HG02798 (cell line): ENCODE results near the gene OR9A4.

Experiments
- ATAC-seq: cut with Tn5 transposase; IDR thresholded peaks from one replicate; pipeline ENCODE4 v1.9.1; 2021; ENCODE audit warnings: mild to moderate bottlenecking; ENCODE audit not compliant: unreplicated experiment, poor library complexity

The OR9A4 gene

DNA sequence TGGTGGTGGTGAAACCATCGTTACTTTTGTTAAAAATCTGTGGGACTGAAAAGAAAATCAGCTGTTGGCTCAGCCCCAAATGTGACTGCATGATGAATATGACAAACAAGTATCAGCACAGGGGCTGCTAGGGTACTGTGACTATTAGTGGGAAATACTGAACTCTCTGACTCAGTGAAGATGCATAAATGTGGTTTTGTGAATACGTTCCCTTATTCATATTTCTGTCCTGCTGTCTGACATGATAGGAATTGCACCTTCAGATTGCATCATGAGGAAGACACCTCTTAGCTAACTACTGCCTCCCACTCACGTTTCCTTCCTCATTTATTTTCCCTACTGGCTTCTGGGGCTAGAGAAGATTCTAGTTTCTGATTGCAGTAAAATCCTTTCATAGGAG lies 29.2 kb downstream of the OR9A4 start:
- ATAC-seq = no peak

DNA sequence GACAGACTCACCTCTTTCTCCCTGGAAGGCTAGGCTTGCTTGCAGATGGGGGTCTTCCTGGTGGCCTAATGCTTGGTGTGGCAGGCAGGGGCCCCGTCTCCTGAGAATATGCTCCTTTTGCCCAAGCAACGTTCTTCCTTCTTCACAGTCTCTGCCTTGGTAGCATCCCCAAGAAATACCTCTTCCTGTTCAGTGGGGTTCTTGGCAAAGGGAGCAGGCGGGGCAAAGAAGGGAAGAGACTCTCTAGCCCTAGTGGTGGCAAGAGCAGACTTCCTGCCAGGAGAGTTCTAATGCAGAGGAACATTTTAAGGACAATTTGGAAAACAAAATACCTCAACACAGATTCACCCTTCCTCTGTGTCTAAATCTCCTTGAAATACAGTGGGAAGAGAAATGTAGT lies 30.6 kb downstream of the OR9A4 start, which contains the start of gene CLEC5A:
CLEC5A (minus strand) TSS at position 179 of the 400 bp plus-strand sequence. CDS start 682 bp downstream, outside the sequence.
- no peak for ATAC-seq

DNA sequence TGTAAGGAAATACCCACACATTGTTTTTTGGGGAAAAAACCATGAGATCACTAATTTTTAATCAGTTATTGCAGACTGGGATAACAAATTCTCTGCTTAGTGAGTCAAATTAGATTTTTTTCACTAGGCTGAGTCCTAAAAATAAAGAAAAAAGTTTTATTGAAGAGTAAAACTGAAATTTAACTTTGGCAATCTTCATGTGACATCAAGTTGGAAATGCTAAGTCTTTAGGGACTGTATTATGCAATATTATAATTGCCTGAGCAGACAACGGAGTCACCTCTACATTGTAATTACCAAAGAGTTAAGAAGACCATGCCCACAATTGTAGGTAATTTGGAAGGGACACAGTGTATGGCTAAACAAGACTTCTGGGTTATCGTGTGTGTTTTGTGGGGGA lies 32.8 kb downstream of the OR9A4 start:
- ATAC-seq = no peak

DNA sequence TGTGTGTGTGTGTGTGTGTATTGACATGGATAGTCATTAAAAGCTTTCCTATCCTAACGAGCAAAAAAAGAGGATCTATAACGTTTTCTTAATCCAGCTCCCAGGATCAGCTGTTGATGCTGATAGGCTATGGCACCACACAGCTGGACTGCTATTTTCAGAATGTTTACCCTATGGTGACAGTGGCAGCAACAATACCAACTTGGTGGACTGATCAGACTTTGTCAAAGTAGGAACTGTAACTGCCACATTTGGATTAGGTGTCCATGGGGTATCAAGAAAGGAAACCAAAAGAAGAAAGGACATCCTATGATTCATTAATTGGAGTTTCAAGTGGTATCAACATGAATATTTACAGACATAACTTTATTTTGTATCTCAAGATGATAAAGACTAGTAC lies 33.3 kb downstream of the OR9A4 start:
- no peak for ATAC-seq

DNA sequence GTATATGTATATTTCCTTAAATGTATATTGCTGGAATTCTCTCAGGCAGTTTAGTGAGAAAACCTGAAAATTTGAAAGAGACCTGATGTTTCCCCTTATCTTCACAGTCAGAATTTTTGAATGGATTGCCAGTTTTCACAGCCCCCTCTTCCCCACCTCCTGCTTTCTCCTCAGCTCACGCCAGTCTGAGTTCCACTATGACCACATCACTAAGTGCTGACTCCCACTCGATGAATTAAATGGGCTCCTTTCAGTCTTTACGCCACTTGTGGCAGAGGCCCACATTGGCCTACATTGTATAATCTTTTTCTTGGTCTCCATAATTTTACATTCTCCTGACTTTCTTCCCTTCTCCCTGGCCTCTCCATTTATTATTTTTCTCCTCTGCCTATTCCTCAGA lies 33.7 kb downstream of the OR9A4 start:
- ATAC-seq = no peak

DNA sequence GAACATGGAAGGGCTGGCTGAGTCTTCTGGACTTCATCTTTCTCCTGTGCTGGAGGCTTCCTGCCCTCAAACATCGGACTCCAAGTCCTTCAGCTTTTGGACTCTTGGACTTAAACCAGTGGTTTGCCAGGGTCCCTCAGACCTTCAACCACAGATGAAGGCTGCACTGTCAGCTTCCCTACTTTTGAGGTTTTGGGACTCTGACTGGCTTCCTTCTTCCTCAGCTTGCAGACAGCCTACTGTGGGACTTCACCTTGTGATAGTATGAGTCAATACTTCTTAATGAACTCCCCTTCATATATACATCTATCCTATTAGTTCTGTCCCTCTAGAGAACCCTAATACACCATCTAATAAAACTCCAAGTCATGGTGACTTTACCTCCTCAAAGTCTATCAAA lies 34.6 kb downstream of the OR9A4 start:
- no peak for ATAC-seq

DNA sequence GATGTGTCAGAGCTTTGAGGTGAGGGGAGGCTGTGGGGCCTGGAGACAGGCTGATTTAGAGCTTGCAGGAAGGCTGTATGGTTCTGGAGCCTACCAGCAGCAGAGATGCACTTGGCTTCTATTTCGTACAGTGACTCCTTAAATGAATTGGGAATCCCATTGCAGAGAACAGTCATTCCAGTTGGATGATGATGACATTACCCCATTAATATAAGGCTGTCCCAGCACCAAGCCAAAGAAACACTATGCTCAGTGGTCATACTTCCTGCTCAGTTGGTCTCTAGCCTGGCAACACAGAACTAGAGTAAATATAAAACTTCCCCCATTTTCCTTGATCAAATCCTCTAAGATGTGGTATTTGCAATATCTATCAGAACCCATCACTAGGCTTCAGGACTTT lies 36.3 kb downstream of the OR9A4 start:
- no peak for ATAC-seq

DNA sequence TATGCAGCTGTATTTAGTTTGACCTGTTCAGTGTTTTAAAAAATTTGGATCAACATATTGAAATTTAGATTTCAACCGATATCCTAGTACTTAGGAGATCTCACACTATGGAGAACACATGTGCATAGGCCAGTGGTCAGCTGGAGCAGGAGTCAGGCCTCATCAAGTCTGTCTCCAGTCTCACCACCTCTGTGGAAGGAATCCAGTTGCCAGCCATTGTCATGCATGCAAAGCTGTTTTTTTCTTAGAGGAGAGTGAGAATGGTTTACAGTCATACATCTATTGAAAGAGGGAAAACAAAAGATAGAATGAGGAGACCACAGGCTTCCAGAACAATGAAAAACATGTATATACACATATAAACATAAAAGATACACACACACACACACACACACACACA lies 38.1 kb downstream of the OR9A4 start:
- no peak for ATAC-seq

DNA sequence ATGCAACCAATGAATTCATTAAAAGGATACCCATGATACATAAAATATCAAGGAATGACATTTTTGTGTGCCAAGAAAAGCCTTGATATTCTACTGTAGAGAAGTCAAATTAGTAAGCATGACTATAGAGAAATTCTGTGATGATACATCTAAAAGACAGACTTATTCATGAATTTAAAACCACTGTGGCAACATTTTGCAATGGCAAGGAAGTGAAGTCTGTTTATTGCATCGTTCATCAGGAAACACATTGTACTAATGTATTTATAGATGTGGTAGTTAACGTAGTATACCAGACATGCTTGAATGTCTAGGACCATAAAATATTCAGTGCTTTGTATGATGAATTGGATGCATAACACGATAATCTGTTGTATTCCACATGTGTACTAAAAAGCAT lies 39.9 kb downstream of the OR9A4 start:
- no peak for ATAC-seq

DNA sequence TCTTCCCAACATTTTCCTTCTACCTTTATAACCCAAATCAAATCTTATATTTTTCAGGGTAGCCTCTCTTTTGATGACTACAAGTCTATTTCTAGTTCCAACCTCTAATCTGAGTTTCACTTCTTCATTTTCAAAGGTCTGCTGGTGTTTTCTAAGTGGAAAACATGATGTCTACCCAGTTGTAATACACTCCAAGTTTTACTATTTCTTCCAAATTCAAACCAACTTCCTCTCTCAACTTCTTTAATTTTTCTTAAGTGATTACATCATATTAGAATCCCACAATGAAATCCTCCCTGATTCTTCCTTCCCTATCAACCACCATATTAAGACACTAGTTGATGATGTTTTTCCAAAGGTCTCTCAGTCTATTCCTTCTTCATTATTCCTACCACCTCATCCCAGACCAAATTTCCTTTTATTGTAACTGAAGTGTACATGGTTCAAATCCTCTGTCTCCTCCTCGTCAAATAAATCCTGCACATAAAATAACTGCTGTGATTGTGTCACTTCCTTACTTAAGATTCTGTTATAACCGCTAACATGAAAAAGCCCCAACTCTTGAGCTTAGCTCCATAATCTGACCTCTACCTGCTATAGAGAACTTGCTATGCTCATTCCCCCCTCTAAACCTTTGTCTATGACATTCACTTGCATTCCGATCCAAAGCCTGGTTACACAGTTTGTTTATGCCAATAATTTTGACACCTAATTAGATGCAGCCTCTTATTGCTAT lies 44.7 kb downstream of the OR9A4 start:
- peak; percentile 56 for ATAC-seq
